Putamen (tissue), 1 donor: ENCODE measurements around the gene C3orf49.
A peak's percentile ranks its signal among the peaks of the same experiment; 100 is the strongest.

Experiments used
- DNase-seq: peaks from one replicate; pipeline ENCODE4 v3.0.0-alpha.2; 2016; ENCODE audit warnings: low spot score

The C3orf49 gene

GRCh38 chr3:63819151-63819398 lies at the start of gene C3orf49:
TSS of gene C3orf49 (plus strand) at chr3:63819299. CDS start at chr3:63819472, 173 bp downstream.
- DNase-seq: no peak

DNA sequence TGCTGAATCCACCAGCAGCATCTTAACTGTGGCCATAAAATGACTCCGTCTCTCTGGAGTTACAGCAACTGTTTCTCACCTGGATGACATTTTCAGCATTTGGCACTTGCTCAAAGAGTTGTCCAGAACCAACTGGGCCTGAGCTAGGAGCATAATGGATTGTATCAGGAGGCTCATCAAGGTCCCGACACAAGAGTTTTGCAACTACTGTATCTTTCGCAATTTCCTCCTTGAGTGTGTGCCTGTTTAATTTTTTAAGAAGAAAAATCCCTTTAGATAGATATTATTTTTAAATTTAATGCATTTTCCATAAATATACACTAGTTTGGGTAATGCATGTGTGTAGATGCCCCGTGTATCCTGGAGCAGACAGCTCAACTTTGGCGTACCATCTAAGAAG lies 44.3 kb upstream of the C3orf49 start:
- DNase-seq: no peak

DNA sequence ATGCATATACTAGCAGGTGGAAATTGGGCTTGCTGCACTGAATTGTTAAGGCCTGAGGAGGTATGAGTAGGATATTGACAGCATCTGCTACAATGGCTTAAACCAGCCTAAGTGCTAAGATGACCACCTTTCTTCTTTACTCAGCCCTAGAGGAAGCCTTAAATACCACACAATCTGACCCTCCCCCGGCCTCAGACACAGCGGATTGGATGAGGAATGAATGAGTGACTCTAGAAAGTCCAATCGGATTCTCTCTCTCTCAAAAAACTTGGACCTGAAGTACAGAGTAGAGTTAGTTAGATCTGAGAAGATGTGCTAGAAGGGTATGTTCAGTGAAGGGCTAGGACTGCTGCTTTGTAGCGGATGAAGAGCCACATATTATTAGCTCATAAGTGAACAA lies 39.9 kb upstream of the C3orf49 start:
- DNase-seq: no peak

GRCh38 chr3:63791974-63792373 lies 27.1 kb upstream of the C3orf49 start:
- DNase-seq: no peak

DNA sequence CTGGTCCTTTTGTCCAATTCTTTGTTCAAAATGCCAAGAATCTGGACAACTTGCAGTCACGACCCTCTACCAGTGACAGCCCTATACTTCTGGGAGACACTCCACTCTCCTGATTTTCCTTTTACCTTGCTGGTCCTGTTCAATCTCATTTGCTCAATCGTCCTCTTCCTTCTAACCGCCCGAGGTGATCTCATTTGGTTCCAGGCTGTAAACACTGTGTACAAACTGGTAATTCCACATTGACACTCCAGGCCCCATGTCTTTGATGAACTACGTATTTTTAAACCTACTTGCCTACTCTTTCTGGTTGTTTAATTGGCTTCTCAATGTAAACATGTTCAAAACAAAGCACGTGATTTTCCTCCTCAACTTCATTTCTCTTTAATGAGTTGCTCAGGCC lies 23.7 kb upstream of the C3orf49 start:
- no peak for DNase-seq

DNA sequence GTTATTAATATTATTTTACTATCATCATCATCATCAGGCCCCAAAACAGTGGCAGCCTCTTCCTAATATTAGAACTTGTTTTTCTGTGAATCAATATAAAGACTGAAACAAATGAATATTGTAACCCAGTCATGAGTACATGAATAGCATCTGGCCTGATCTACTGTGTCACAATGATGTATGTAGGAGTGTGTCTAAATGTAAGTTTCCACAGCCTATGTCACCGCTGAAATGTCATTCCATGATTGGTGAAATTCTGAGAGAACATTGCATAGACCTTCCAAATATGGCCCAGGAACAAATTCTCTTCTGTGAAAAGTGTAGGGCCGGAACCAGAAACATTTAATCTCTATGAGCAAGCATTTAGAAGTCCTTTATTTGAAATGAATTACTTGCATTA lies 20.6 kb upstream of the C3orf49 start:
- no peak for DNase-seq

DNA sequence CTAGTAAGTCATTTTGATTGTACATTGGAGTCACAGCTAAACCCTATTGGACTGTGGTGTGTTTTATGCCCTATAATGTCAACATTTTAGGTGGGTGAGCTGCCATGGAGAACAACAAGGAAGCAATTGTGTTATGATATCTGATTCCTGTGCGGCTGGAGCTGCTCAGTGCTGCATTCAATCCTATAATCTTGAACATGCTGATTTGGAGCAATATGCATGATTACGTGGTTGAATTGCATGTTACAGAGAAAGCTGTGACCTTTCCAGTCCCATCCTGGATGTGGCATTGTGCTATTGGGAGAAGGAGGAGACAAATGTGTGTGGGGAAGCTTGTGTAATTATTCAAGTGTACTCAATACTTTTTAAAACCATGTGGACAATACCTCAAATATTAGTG lies 20.1 kb upstream of the C3orf49 start:
- DNase-seq: no peak

DNA sequence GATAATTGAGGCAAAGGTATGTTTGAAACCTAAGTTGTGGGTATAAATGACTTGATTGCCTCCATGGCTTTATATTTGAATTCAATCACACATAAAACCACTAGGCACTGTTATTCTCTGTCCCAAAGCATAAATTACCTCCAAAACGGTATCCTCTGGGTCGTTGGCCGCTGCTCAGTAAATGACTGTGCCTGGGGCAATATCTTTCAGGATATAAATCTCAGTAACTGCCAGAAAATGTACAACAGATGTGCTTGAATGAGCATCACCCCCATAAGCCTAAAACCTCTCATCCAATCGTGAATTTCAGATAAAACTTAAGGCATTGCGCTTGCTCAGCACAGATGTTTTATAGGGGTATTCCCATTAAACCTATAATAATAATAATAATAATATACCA lies 19.0 kb upstream of the C3orf49 start:
- no peak for DNase-seq

DNA sequence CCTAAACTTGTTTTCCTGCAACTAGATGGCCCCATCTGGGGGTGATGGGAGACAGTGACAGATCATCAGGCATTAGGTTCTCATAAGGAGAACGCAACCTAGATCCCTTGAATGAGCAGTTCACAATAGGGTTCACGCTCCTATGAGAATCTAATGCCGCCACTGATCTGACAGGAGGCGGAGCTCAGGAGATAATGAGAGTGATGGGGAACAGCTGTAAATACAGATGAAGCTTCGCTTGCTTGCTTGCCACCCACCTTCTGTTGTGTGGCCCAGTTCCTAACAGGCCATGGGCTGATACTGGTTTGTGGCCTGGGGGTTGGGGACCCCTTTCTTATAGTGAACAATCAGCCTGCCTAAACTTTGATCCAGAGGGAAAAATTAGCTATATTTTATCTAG lies 15.2 kb upstream of the C3orf49 start:
- DNase-seq: no peak

DNA sequence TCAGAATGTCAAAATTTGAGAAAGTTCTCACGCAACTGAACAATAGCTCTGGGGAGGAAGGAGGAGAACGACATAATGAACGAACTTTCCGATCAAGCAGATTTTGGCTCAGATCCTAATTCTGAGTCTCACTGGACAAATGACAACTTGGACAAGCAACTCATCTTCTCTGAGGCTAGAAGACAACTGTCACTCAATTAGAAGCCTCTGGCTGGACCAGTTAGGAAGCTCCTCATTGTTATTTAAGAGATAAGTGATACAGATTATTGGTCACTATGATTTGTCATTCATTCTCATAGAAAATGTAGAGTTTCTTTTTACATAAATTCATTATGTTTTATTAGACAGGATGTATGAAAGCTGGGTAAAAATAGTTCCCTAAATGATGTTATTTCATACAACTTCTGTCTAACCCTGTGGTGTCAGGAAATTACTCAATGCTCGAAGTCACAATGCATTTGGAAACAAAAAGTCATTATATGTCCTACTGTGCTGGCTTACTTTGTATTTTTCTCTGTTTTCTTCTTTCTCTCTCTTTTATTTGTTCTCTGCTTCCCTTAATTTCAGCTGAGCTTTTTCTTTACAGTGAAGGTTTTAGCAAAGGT lies 11.0 kb upstream of the C3orf49 start:
- DNase-seq: no peak

DNA sequence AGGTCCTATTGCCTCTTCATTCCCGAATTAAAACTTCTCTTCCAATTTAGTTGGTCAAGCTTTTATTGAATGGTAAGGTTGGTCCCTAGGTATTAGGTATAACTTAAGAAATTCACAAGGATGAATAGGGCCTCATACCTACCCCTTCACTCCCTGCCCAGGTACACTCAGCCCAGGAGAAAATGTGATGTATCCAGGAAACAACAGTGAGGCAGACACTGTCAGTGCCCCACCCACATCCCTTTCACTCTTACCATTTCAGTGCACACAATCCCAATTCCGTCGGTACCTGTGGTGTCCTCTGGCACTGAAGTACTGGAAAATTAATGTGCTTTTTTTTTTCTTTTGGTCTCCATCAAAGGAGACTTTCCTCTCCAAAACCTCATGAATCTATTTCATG lies 10.5 kb upstream of the C3orf49 start:
- DNase-seq: no peak

- no peak for DNase-seq
Observed at GRCh38 chr3:63809607-63810006, 9.5 kb upstream of the C3orf49 start.

- no peak for DNase-seq
Observed at GRCh38 chr3:63814237-63814636, 4.9 kb upstream of the C3orf49 start.

DNA sequence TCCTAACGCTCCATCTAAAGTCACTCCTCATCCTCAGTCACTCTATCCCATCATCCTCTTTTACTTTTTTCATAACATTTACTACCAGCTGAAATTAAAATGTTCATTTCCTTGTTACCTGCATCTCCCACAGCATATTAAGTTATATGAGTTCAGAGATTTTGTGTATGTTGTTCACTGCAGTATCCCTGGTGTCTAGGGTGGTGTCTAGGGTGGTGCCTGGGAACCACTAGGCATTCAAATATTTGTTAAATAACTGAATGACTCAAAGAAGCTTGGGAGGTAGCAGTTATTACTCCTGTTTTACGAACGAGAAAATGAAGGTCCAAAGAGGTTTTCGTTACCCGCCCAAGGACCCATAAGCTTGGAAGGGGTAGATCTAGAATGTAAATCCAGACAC lies 1.9 kb upstream of the C3orf49 start:
- DNase-seq: no peak

- peak; percentile 50 for DNase-seq
Observed at GRCh38 chr3:63818282-63819150, 583 bp upstream of the C3orf49 start.

- DNase-seq: no peak
Observed at GRCh38 chr3:63824309-63824708, 5.2 kb downstream of the C3orf49 start.

GRCh38 chr3:63830526-63830925 lies 11.4 kb downstream of the C3orf49 start:
- DNase-seq: no peak

GRCh38 chr3:63832395-63832794 lies 13.3 kb downstream of the C3orf49 start:
- DNase-seq: no peak

DNA sequence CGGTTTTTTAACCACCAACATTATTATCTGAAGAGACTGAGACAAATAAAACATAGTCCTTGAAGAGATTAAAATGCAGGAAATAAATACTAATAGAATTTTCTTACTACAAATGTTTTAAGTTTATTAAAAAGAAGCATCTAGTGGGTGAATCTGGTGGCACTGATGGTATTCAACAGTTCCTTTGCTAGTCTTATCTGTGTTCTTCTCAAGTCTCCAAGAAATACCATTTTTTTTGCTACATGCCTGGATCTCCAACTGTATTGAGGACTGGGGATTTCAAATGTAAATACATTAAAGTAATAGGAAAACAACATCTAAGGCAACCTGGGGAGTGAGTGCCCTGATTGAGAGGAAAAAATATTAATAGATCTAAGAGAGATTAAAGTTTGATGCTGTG lies 22.6 kb downstream of the C3orf49 start:
- DNase-seq: no peak

DNA sequence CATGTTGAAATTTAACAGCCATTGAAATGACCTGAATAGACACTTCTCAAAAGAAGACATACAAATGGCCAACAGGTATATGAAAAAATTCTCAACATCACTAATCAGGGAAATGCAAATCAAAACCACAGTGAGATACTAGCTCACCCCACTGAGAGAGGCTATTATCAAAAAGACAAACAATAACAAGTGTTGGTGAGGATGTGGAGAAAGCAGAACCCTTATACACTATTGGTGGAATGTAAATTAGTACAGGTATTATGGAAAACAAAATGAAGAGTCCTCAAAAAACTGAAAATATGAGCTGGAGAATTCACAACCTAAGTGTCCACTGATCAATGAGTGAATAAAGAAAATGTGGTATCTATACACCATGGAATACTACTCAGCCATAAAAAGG lies 23.0 kb downstream of the C3orf49 start:
- no peak for DNase-seq

- no peak for DNase-seq
Observed at GRCh38 chr3:63845215-63845614, 26.1 kb downstream of the C3orf49 start.

GRCh38 chr3:63847718-63848450 lies 28.8 kb downstream of the C3orf49 start:
- DNase-seq: no peak

DNA sequence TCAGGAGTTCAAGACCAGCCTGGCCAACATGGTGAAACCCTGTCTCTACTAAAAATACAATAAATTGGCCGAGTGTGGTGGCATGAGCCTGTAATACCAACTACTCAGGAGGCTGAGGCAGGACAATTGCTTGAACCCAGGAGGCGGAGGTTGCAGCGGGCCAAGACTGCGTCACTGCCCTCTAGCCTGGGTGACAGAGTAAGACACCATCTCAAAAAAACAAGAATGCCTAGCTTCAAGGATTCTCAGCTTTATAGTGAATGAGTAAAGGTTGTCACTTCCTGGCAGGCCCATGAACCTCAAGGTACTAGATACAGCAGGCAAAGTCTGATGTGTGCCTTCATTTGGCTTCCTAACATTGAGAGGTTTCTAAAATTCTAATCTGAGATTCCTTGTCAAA lies 30.1 kb downstream of the C3orf49 start:
- DNase-seq: no peak
